Endothelial cell of umbilical vein (primary cell): Measurements from ENCODE around the gene PLD2. TPM values are rescaled to one million over a fixed set of nuclear protein-coding genes. Genes with fewer than 3 reads are reported as not detected.

Experiments used
- BruUV-seq: library from RNA; stranded (reverse); fragments of 400-500 nt; replicated peaks from 2 replicates; lab custom pipeline; 2021; lab: Mats Ljungman, UMichigan
- CTCF ChIA-PET: fragments of 300-600, 350-600 bp; sonication (Branson Sonifier 250); formaldehyde crosslinking; loops from one replicate; lab custom pipeline; 2021; ENCODE audit warnings: antibody characterized with exemption, inconsistent platforms; lab: Charles Lee
- POLR2A ChIA-PET: fragments of 300-600, 350-600 bp; sonication (Branson Sonifier 250); formaldehyde crosslinking; loops from one replicate; lab custom pipeline; 2021; ENCODE audit warnings: antibody characterized with exemption, inconsistent platforms; lab: Charles Lee
- DNase-seq: peaks from one replicate; pipeline ENCODE4 v3.0.0-alpha.2; 2011; ENCODE audit warnings: low read depth, low spot score
- FAIRE-seq: peaks from 2 replicates; lab custom pipeline; 2011; peaks lifted over from hg19 to GRCh38; lab: Jason Lieb, UNC
- H2AFZ ChIP-seq: 2 replicates; pipeline ENCODE4 v1.6.0; 2012; ENCODE audit warnings: low read depth, low read length, control low read depth, inconsistent platforms
- H3K27ac ChIP-seq: 2 replicates; pipeline ENCODE4 v1.5.1; 2011; ENCODE audit warnings: low read depth, mild to moderate bottlenecking, control low read depth, low read length, moderate library complexity; ENCODE audit not compliant: insufficient read depth
- H3K27me3 ChIP-seq, 2 experiments: 2 replicates each; pipeline versions ENCODE4 v1.6.0 to v1.6.1; 2011; ENCODE audit warnings: low read length in 2 of 2, mixed read lengths in 1 of 2; ENCODE audit not compliant: control insufficient read depth in 2 of 2, insufficient read depth in 2 of 2
- H3K36me3 ChIP-seq, 2 experiments: 2 replicates in 1 of 2; 3 replicates in 1 of 2; pipeline ENCODE4 v1.5.1; 2011; ENCODE audit warnings: low read length in 2 of 2, mild to moderate bottlenecking in 1 of 2, moderate library complexity in 1 of 2; ENCODE audit not compliant: control insufficient read depth in 2 of 2, insufficient read depth in 2 of 2; ENCODE audit errors: extremely low read depth in 1 of 2
- H3K4me1 ChIP-seq: 3 replicates; pipeline ENCODE4 v1.5.1; 2011; ENCODE audit warnings: mild to moderate bottlenecking, low read length; ENCODE audit not compliant: control insufficient read depth, insufficient read depth; ENCODE audit errors: extremely low read depth
- H3K4me2 ChIP-seq: 2 replicates; pipeline ENCODE4 v1.6.1; 2011; ENCODE audit warnings: low read length, control low read depth, mixed read lengths; ENCODE audit not compliant: insufficient read depth
- H3K4me3 ChIP-seq, 3 experiments: fragments of 200-600 bp in 1 of 3; sonication (generic), shearing (Covaris generic) in 1 of 3; replicated peaks in 1 of 3; 2 replicates each; pipeline ENCODE4 v1.5.1; 2011 to 2016; ENCODE audit warnings: control low read depth in 3 of 3, low read length in 3 of 3, mild to moderate bottlenecking in 2 of 3, inconsistent platforms in 1 of 3, low read depth in 1 of 3, moderate library complexity in 1 of 3; ENCODE audit not compliant: insufficient read depth in 1 of 3
- H3K79me2 ChIP-seq: 2 replicates; pipeline ENCODE4 v1.6.0; 2012; ENCODE audit warnings: low read length, inconsistent platforms; ENCODE audit not compliant: control insufficient read depth, insufficient read depth
- H3K9ac ChIP-seq: replicated peaks from 2 replicates; pipeline ENCODE3; 2011; ENCODE audit warnings: low read length, control low read depth; ENCODE audit not compliant: insufficient read depth; ENCODE audit errors: extremely low read depth
- H3K9me1 ChIP-seq: replicated peaks from 3 replicates; pipeline ENCODE4 v1.6.0; 2011; ENCODE audit warnings: mild to moderate bottlenecking, low read length; ENCODE audit not compliant: control insufficient read depth, insufficient read depth; ENCODE audit errors: extremely low read depth
- H3K9me3 ChIP-seq: replicated peaks from 2 replicates; pipeline ENCODE4 v1.5.1; 2012; ENCODE audit warnings: low read length, inconsistent platforms; ENCODE audit not compliant: control insufficient read depth, insufficient read depth
- H4K20me1 ChIP-seq: replicated peaks from 2 replicates; pipeline ENCODE3; 2011; ENCODE audit warnings: mild to moderate bottlenecking, low read length; ENCODE audit not compliant: control insufficient read depth, insufficient read depth; ENCODE audit errors: extremely low read depth
- CTCF ChIP-seq, 2 donors: IDR thresholded peaks; 1 replicate in 1 of 2; 2 replicates in 1 of 2; pipeline ENCODE4 v1.5.1; 2011; ENCODE audit warnings: low read length in 2 of 2, mild to moderate bottlenecking in 2 of 2, moderate library complexity in 2 of 2, control low read depth in 1 of 2, inconsistent platforms in 1 of 2, low read depth in 1 of 2; ENCODE audit not compliant: insufficient read depth in 1 of 2; ENCODE audit errors: extremely low read depth in 1 of 2
- FOS ChIP-seq: IDR thresholded peaks from 2 replicates; pipeline ENCODE4 v1.6.1; 2011; ENCODE audit warnings: mild to moderate bottlenecking, low read length, moderate library complexity, borderline replicate concordance; ENCODE audit not compliant: insufficient read depth
- GATA2 ChIP-seq: IDR thresholded peaks from 2 replicates; pipeline ENCODE4 v1.7.0; 2011; ENCODE audit warnings: low read depth, mild to moderate bottlenecking, moderate library complexity, mixed read lengths, low read length; ENCODE audit not compliant: insufficient read length, insufficient read depth
- JUN ChIP-seq: IDR thresholded peaks from 2 replicates; pipeline ENCODE4 v1.6.1; 2011; ENCODE audit warnings: borderline replicate concordance, low read depth; ENCODE audit not compliant: insufficient read length, insufficient read depth
- MAX ChIP-seq: IDR thresholded peaks from 2 replicates; pipeline ENCODE4 v1.6.1; 2011; ENCODE audit not compliant: insufficient read depth, insufficient read length
- MYC ChIP-seq: IDR thresholded peaks from one replicate; pipeline ENCODE4 v1.6.1; 2011; ENCODE audit warnings: mild to moderate bottlenecking, low read depth, low read length
- POLR2AphosphoS5 ChIP-seq: IDR thresholded peaks from 2 replicates; pipeline ENCODE4 v1.6.1; 2012; ENCODE audit warnings: low read depth, mild to moderate bottlenecking, control low read depth, low read length, moderate library complexity; ENCODE audit not compliant: insufficient read depth
- dilution Hi-C: fragments of 300-500 bp; cut with MboI; formaldehyde crosslinking; loops from one replicate; pipeline ENCODE4 v1.15.0; 2019; ENCODE audit warnings: low sequenced_read_pairs; ENCODE audit not compliant: extremely low pct_ligation_motif_present
- intact Hi-C: fragments of 100-400 bp; cut with micrococcal nuclease; formaldehyde crosslinking; loops from one replicate; pipeline ENCODE4 v1.10.0; 2022
- polyA plus RNA-seq, 4 experiments: library from polyadenylated mRNA; depleted of rRNA in 3 of 4; stranded (reverse) in 3 of 4; unstranded in 1 of 4; fragments of >200 nt; gene quantifications; 2 replicates each; pipeline versions ENCODE4 v1.2.1 to v1.2.3, GENCODE V29; 2011 to 2012; ENCODE audit warnings: missing spikeins in 1 of 4
- total RNA-seq: library from RNA; stranded (reverse); gene quantifications from 2 replicates; pipeline ENCODE4 v1.2.3, GENCODE V29; 2021

The PLD2 gene
- total and polyA plus RNA-seq, 2 donors (not counting 3 experiments of a cell fraction or from before 2014, with no cell fraction given), result 52.3 to 54.7 TPM

- no peak for TF ChIP-seq CTCF (IDR thresholded peaks at IDR 0.05; ENCODE audit: extremely low read depth in 1 of 2, insufficient read depth in 1 of 2, low read depth in 1 of 2, low read length in 2 of 2)
- TF ChIP-seq GATA2, result no peak
- no peak for TF ChIP-seq MYC
- no peak for TF ChIP-seq POLR2AphosphoS5
- TF ChIP-seq FOS, result no peak
- no peak for TF ChIP-seq MAX
- TF ChIP-seq JUN, result no peak
- peak within 1 kb of the TSS; percentile 6 for H3K4me2 ChIP-seq
- no peaks in the 10 kb centered on the region for H3K79me2 ChIP-seq
- H4K20me1 ChIP-seq, result no peaks in the 10 kb centered on the region
- H3K4me1 ChIP-seq, result peaks cover 24% of the 10 kb centered on the region
- dilution Hi-C loops (no loop called here), intact Hi-C loops (loop anchor here (5.0 kb wide), 1 partner anchor 113 kb away; the partner anchor contains the start of gene CHRNE)
- DNase-seq (no peak), FAIRE-seq (no peak)
- no peak within 1 kb of the TSS for H3K9ac ChIP-seq
- H3K27me3 ChIP-seq, result peaks cover 7 to 13% of the 10 kb centered on the region in 2 experiments
- H3K9me1 ChIP-seq, result no peaks in the 10 kb centered on the region
- no TSS peak for BruUV-seq
- peak within 1 kb of the TSS; percentile 35 for H2AFZ ChIP-seq
- CTCF ChIA-PET, result interaction anchor here (0.5 to 5.9 kb wide), 23 partner anchors 10 to 139 kb away, joined by 3 to 65 read pairs (median 9); partner anchors contain the start of genes ARRB2, C17orf107, CHRNE and MED11
- H3K4me3 ChIP-seq, result peak within 1 kb of the TSS; percentile 10 to 65 (median 25)
- POLR2A ChIA-PET, result interaction anchor here (0.6 kb wide), 1 partner anchor 69 kb away, joined by 5 read pairs; no protein-coding TSS in a partner anchor
- H3K27ac ChIP-seq, result no peak within 1 kb of the TSS
- H3K36me3 ChIP-seq, result no peaks in the 10 kb centered on the region
- H3K9me3 ChIP-seq, result no peaks in the 10 kb centered on the region
These were observed 17.9 kb upstream of the PLD2 start, which contains the start of gene GLTPD2 for GRCh38 chr17:4788807-4789700. Gene GLTPD2 (plus strand): TSS chr17:4788964. CDS start chr17:4789012, 48 bp downstream.
